Stimulated activated CD4-positive, alpha-beta T cell treated with anti-CD3 and anti-CD28 coated beads, Interleukin-12 subunit alpha, Interleukin-12 subunit beta, amount 100 ng/mL, for 24 hours (primary cell): ENCODE data around the gene CHRNB4.

ENCODE experiments used
- DNase-seq, 2 experiments: peaks; one replicate each; pipeline ENCODE4 v3.0.0-alpha.2; 2020; ENCODE audit warnings: low read depth in 2 of 2

CHRNB4 gene

DNA sequence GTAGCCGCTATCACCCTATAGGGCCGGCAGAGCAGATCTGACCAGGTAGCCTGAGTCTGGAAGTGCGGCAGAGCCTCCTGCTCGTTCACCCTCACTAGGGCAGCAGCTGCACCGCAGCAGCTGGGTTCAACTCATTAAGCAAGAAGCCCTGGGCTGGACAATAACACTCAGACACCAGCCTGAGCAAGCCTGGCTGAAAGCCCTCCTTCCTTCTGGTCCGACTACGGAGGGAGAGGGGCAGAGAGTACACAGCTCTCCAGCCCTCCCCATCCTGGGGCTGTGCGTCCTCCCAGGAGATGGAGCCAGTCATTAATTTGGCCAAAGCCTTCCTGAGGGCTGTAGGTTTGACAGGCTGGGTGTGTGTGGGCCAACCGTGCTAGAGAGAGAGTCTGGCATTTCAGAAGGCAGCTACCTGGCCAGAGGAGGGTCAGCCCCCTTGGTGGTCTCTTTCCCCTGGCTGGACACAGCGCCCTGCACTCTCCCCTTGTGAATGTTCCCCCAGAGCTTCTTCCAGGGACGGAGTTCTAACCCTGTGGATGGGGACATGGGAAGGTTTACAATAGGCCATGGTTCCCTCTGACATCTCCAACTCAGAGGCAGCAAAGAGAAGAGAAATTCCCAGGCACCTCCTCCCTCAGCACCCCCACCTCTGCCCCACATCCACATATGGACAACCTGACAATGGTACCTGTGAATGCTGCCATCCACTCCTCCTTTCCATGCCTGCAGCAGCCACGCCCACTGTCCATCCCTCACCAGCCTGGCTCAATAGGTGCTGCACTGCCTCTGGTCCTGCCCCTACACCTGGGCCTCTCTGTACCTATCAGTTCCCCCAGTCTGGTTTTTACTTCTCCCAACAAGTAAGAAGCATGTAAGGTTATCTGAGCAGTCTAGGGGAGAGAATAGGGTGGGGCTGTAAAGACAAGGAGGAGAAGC, 6.5 kb downstream of the CHRNB4 start:
- no peak for DNase-seq

- DNase-seq: no peak
Measured at GRCh38 chr15:78633348-78633747, 7.7 kb downstream of the CHRNB4 start.

DNA sequence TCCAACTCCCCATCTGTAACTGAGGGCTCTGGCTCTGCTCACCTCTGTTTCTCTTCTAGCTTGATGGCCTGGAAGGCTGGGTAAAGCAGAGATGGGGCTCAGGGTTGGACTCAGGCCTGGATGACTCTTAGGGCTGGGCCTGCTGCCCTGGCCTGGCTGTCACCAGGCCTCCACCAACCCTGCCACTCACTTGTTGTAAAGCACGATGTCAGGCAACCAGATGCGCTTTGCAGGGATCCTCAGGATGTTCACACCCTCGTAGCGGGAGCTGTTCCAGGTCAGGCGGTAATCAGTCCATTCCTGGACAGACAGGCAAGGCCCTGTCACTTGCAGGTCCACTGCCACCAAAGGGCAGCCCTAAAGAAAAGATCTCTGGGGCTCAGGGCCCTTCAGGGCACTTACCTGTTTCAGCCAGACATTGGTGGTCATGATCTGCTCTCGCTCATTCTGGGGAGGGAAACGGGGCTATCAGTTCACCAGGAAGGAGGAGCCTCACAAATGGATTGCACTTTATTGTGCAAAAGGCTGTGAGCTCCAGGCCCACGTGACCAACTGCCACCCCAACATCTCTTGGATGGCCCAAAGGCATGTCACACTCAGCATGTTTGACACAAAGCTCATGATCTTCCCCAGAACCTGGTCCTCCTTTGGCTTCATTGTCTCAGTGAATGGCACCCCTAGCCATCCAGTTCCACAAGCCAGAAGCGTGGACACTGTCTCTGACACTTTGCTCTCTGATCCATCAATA, 9.9 kb downstream of the CHRNB4 start:
- no peak for DNase-seq

DNA sequence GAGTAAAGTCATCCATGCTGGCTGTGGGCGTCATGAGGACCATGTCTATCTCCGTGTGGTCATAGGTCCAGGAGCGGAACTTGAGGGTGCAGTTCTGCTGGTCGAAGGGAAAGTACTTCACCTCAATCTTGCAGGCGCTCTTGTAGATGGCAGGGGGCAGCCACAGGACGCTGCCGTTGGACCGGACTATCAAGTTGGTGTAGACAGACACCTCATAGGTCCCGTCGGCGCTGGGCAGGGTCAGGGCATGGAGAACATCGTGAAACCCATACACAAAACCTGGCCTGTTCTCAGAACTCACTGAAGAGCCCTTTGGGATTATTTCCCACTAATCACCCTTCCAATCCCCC, 11.3 kb downstream of the CHRNB4 start:
- no peak for DNase-seq

DNA sequence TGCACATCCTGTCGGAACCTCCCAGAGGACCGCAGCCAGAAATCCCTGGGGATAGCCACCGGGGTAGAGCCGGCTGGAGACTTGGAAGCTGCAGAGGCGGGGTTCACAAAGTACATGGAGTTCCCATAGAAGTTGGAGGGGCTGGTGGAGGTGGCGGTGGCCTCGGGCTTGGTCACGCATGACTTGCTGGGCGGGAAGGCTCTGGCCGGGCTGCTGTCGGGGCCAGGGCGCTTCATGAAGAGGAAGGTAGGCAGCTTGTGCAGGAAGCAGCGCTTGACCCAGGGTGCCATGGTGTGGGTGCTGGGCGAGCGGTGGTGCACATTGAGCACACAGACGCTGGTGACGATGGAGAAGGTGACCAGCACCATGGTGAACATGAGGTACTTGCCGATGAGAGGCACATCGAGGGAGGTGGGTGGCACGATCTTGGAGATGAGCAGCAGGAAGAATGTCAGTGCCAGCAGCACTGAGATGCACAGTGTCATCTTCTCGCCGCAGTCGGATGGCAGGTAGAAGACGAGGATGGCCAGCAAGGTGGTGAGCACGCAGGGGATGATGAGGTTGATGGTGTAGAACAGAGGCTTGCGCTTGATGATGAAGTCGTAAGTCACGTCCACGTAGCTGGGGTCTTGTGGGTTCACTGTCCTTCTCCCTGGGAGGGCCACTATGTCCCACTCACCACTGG, 11.8 kb downstream of the CHRNB4 start:
- DNase-seq: no peak

DNA sequence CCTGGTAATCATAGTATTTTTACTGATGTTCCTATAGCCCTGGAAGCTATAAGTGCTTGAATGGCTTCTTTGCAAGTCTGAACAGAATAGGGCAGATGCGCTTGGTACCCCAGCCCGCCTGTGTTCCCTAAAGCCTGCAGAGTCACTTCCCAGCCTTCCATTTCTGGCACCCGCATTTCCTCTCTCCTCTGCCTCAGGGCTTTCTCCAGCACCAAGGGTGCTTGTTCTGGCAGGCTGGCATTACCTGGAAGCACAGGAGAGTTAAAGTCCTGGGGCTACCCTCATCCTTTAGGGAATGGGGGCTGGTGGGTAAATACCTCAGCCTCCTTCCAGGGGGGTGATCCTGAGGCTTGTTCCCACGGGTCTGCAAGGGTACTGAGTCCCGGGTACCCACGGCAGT, 12.8 kb downstream of the CHRNB4 start:
- DNase-seq: no peak

- no peak for DNase-seq
Measured at GRCh38 chr15:78627348-78627747, 13.7 kb downstream of the CHRNB4 start.

- DNase-seq: no peak
Measured at GRCh38 chr15:78626381-78626995, 14.5 kb downstream of the CHRNB4 start.

DNA sequence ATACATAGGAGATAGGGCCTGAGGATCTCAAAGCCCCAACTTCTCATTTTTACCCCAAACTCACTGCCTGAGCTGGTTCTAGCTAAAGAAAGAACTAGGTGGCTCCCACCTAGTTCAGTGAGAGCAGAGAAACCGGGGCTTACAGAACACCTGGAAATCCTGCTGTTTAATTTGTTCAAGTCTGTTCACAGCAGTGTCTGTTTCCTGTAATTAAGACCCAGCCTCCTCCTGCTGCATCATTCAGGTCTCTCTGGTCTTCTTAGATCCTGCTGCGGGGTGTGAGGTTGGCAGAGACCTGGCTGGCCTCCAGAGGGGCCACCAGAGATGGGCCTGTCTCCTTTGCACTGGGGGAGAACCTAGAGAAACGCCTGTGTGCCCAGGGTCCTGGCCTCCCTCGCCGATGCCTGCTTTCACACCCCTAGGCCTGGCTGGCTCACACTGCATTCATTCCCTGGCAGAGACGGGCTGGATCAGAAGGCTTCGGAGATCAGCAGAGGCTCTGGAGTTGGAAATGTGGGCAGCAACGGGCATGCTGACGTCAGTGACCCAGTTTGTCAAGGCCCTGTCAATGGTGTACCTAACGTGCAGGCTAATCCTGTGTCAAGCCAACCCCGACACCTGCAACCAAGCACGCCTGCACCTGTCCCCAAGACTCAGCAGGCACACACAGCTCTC, 15.3 kb downstream of the CHRNB4 start:
- no peak for DNase-seq

DNA sequence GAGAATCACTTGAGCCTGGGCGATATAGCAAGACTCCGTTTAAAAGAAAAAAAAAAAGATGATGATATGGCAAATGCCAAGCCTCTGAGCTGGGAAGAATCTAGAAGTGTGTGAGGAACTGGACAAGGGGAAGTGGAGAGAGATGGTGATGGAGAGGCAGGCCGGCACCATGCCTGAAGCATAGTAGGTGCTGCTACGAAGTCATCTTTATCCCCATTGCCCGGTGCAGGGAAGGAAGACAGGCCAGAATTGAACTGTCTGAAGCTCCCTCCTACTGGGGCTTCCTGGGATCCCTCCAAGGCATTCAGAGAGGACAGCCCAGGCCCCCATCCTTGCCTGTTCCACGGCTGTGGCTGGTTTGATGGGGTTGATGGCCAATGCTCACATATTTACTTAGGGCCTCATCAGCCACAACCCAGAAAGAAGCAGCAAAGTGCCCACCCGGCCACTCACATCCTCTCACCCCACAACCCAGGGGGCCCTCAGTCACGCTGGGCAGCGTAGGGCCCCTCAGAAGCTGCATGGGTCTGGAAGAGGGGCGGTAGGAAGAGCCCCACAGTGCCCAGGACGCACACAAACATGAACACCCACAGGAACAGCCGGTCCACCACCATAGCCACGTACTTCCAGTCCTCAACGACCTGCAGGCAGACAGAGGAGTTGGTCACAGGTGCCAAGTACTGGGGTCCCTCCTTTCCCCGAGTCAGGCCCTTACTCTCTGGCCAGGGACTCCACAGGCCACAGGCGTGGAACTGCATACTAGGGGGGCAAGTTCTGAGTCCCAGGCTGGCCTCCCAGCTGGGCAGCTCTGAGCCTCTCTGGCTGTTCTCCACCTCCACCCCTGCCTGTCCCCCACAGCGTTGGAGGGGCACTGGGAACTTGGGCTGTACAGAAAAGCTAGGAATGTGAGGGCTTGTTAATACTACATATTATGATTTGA, 16.1 kb downstream of the CHRNB4 start:
- no peak for DNase-seq

DNA sequence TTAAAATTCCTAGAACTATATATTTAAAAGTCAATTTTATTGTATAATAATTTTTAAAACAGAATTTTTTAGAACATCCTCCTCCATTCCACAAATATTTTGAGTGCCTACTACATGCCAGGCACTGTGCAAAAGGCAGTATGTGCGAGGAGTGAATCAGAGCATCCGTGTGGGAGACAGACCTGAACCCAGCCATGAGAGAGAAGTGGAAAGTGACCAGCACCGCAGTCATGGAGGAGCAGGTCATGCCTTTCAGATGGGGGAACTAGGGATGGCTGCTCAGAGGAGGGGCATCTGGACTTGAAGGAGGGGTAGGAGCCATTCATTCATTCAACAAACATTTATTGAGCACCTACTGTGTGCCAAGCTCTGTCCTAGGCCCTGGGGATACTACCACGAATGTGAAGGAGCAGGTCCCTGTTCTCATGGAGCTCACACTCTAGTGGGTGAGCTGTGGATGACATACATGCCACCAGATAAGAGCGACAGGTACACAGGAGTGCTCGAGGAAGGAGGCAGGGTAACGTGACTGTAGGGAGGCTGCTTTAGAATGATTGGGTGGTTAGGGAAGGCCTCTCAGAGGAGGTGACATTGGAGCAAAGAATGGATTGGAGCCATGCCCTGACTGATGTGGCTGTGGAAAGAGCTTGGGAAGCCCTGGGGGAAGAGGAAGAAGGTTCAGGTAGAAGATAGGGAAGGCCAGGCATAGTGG, 17.1 kb downstream of the CHRNB4 start:
- DNase-seq: no peak

- no peak for DNase-seq
Measured at GRCh38 chr15:78621810-78622402, 19.1 kb downstream of the CHRNB4 start.

DNA sequence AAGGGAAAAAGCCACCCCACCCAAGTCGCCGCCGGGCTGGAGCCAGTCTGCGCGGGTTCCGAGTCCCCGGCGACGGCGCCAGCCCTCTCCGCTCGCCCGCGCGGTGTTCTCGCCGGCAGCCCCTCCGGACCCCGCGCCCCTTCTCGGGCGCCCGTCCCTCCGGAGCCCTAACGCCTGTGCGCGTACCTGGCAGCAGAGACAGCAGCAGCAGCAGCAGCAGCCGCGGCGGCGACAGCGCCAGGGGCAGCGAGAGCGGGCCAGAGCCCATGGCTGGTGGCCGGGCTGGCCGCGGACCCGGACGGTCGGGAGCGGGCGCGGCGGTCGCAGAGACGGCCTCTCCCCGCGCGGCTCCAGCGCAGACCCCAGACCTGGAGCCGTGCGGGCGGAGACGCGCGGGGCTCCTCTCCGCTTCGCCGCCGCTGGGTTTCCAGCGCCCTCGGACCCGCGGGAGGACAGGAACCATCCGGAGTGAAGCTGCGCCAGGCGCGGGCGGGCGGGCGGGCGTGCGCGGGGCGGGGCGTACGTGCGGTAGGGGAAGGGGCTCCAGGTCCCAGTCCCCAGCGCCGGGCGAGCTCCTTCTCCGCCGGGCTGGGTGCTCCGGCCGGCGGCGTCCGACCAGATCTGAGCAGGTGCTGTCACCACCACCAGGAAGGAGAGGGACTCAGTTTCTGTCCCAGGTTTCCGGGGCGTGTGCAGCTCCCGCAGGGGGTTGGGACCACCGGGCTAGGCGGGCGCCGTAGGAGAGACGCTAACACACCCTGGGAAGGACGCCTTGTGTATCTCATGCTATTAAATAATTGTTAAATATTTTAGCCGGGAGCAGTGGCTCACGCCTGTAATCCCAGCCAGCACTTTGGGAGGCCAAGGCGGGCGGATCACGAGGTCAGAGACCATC, 20.2 kb downstream of the CHRNB4 start, which contains the start of gene CHRNA3:
Gene CHRNA3, minus strand, starts transcription at position 470 of the 895 bp plus-strand sequence. Its CDS starts 202 bp downstream, at position 268.
- DNase-seq: no peak

DNA sequence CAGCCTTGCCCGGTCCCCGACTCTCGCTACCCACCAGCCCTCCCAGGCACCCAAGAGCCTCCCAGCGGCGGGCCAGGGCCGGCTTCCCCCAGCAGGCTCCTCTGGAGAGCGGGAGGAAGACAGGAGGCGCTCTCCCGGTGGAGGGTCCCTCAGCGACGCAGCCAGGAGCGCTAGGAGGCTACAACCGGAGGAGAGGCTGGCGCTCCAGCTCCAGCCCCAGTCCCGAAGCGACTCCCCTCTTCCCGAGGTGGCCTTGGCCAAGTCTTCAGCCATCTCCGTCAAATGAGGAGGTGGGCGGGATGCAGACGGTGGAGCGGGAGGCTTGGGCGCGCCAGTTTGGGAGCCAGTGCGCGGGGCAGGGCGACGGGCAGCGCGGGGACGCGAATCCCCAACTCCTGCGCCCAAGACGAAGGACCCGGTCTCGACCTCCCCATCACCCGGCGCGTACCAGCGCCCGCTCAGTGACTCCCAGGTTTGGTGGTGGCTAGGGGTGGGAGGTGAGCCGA, 20.9 kb downstream of the CHRNB4 start:
- DNase-seq: no peak

DNA sequence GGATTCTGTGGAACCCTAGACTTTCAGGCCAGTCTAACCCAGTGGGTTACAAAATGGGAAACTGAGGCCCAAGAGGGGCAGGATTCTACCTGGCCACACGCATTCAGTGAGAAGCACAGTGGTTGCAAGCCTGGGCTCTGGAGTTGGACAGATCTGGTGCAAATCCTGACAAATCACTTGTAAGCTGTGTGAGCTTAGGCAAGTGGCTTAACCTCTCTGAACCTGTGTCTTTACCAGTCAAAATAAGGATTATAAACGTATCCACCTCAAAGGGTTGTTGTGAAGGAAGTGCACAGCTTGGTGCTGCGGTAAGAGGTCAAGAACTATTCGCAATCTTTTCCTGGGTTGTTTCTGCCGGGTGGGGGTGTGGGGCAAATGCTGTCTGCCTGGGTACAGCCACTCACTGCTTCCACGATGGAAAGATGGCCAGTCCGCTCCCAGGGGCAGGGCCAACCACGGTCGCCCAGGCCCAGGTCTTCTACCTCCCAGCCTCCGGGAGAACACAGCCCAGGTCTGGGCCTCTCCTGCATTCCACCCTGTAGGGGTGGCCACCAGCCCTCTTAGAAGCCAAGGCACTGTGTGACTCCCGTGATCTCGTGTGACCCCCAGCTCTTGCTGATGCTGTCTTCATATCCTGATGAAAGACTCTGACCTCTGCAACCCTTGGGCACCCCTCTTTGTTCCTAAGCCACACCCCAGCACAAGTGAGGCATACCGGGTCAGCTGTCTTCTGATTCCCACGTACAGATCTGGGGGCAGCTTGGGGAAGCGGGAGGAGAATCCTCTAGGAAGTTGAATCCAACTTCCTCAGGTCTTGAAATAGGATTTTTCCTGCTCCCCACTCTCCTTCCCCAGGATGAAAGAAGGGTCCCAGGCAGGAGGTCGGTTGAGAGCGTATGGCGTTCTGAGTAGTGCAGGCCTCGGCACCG, 21.7 kb downstream of the CHRNB4 start:
- no peak for DNase-seq

GRCh38 chr15:78618490-78618934, 22.5 kb downstream of the CHRNB4 start:
- DNase-seq: peak; percentile 46 to 86

DNA sequence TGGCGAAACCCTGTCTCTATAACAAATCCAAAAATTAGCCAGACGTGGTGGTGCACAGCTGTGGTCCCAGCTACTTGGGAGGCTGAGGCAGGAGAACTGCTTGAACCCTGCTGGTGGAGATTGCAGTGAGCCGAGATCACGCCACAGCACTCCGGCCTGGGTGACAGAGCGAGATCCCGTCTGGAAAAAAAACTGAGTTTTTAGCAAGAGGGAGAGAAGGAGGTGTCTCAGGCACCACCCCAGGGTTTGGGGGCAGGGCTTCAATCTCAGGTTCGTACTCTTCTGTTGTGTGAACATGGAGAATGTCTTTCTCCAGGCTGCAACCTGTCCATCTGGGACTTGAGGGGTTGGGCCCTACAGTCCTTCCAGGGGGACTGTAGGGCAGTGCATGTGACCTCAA, 22.9 kb downstream of the CHRNB4 start:
- DNase-seq: no peak
